Brain microvascular endothelial cell (primary cell): ENCODE measurements around the gene IGFL2.
"Not testable (repeated sequence)": the region's sequence is repeated elsewhere in the genome, so short reads cannot be mapped to it uniquely, and the experiment has no call there.

ENCODE experiments used
- DNase-seq: peaks from one replicate; pipeline ENCODE4 v3.0.0-alpha.2; 2020
- H3K27ac ChIP-seq: fragments of 250-450 bp; sonication (Bioruptor Pico); 2 replicates; pipeline ENCODE4 v1.5.1; 2020; ENCODE audit warnings: mild to moderate bottlenecking, moderate library complexity
- H3K27me3 ChIP-seq: fragments of 250-450 bp; sonication (Bioruptor Pico); replicated peaks from 2 replicates; pipeline ENCODE4 v1.5.1; 2020; ENCODE audit warnings: mild to moderate bottlenecking
- H3K36me3 ChIP-seq: fragments of 250-450 bp; sonication (Bioruptor Pico); replicated peaks from 2 replicates; pipeline ENCODE4 v1.5.1; 2020; ENCODE audit warnings: mild to moderate bottlenecking
- H3K4me3 ChIP-seq: 2 replicates; pipeline ENCODE4 v1.5.1; 2011; ENCODE audit warnings: low read depth, mild to moderate bottlenecking, control low read depth, low read length, moderate library complexity
- in situ Hi-C: cut with HindIII; loops from 2 replicates; pipeline ENCODE4 v1.10.0; 2017; ENCODE audit warnings: low sequenced_read_pairs, low pct_ligation_motif_present
- TF ChIP-seq, protein P1 (sequence below): IDR thresholded peaks from 2 replicates; pipeline ENCODE4 v1.5.1; 2011; ENCODE audit warnings: low read depth, mild to moderate bottlenecking, moderate library complexity, low read length, control low read depth, inconsistent platforms; ENCODE audit errors: missing control alignments

The IGFL2 gene

DNA sequence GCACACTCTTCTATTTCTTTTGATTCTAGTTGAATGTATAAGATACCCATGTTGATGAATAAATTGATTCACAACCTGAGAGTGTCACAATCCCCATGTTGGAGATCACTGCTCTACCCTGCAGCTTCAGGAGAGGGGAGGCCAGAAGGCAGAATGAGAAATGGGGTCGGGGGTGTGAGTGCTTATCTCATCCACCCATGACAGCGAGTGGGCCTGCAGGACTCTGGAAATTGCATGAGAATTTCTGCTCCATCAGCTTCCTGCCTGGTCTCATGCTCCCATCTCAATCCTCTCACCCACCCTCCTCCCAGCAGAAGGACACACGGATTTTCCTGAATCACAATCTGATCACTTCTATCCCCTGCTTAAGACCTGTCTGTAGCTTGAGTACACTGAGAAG lies 58.6 kb downstream of the IGFL2 start:
- Histone ChIP-seq H3K36me3 (no peaks in the 10 kb centered on the region), H3K4me3 (no peak overlapping the region), H3K27ac (no peak overlapping the region), H3K27me3 (peaks cover 20% of the 10 kb centered on the region)
- DNase-seq: no peak
- TF ChIP-seq, protein P1, sequence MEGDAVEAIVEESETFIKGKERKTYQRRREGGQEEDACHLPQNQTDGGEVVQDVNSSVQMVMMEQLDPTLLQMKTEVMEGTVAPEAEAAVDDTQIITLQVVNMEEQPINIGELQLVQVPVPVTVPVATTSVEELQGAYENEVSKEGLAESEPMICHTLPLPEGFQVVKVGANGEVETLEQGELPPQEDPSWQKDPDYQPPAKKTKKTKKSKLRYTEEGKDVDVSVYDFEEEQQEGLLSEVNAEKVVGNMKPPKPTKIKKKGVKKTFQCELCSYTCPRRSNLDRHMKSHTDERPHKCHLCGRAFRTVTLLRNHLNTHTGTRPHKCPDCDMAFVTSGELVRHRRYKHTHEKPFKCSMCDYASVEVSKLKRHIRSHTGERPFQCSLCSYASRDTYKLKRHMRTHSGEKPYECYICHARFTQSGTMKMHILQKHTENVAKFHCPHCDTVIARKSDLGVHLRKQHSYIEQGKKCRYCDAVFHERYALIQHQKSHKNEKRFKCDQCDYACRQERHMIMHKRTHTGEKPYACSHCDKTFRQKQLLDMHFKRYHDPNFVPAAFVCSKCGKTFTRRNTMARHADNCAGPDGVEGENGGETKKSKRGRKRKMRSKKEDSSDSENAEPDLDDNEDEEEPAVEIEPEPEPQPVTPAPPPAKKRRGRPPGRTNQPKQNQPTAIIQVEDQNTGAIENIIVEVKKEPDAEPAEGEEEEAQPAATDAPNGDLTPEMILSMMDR: no peak
- in situ Hi-C loops: no loop called here

DNA sequence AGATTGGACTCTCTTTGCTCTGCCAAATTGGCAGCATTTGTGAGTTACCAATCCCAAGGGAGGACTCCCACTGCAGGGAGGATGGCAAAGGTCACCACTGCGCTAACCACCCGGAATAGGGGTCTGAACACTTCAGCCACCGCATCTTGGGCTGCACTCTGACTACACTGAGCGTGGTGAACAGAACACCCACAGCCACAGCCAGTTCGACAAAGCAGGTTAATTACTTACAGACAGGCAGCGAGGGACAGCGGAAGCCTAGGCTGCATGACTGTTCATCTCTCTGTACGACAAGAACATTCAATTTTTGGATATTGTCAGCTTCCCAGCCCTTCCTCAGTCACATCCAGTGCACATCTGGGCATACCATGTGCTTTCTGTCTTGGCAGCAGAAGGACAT lies 59.8 kb downstream of the IGFL2 start:
- in situ Hi-C loops, H3K36me3 ChIP-seq, H3K27ac ChIP-seq, DNase-seq, H3K4me3 ChIP-seq: not testable (repeated sequence)
- peaks cover 23% of the 10 kb centered on the region for H3K27me3 ChIP-seq

DNA sequence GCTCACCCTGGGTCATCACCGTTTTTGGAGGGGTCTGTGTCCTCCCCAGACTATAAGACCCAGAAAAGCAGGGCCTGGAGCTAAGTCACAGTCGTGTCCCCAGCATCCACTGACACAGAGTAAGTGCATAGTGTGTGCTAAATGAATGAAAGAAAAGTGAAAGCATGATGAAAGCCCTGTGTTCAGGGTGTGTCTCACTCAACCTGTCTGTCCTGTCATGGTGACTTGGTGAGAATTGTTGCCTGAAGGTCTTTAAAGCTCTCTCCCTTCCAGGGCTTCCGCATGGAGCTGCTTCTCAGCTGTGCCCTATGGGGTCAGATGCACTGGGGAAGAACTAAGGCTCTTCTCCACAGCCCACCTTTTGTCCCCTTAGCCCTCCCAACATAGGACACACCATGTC lies 61.0 kb downstream of the IGFL2 start:
- Histone ChIP-seq H3K4me3 (no peak overlapping the region), H3K27me3 (peaks cover 25% of the 10 kb centered on the region), H3K27ac (no peak overlapping the region), H3K36me3 (no peaks in the 10 kb centered on the region)
- in situ Hi-C loops: no loop called here
- TF ChIP-seq, protein P1: no peak
- DNase-seq: no peak

DNA sequence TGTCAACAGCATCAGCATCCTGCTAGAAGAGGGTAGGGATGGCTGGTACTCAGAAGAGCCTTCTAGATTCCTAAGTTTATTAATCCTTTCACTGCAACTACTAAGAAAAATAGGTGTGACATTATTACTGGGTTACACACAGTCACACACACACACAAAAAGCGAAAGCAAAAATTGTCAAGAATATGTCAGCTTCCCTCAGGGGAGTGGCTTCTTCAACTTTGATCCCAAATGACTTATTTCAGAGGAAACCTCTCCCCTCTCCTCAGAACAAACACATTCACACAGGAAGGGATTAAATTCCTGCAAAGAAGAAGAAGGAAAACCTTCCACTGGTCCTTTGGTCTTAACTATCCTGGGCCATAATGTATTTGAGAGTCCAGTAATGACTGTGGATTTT lies 61.4 kb downstream of the IGFL2 start:
- no peak overlapping the region for H3K4me3 ChIP-seq
- peaks cover 25% of the 10 kb centered on the region for H3K27me3 ChIP-seq
- TF ChIP-seq, protein P1: no peak
- in situ Hi-C loops: no loop called here
- no peak overlapping the region for H3K27ac ChIP-seq
- no peak for DNase-seq
- no peaks in the 10 kb centered on the region for H3K36me3 ChIP-seq

DNA sequence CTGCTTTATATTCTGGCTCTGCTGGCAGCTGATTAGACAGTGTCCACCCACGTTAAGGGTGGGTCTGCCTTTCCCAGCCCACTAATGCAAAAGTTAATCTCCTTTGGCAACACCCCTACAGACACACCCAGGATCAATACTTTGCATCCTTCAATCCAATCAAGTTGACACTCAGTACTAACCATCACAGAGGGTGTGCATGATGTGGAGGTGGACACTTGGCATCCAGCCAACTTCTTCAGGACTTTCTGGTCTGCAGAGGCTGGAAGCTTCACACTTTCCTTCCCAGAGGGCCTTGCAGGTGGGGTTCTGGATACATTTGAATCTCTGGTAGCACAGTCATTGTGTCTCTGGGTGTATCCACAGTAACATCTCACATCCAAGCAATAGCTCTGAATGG lies 62.6 kb downstream of the IGFL2 start:
- H3K27ac ChIP-seq: no peak overlapping the region
- no peak for DNase-seq
- in situ Hi-C loops: no loop called here
- no peak overlapping the region for H3K4me3 ChIP-seq
- TF ChIP-seq, protein P1: no peak
- H3K27me3 ChIP-seq: peaks cover 25% of the 10 kb centered on the region
- H3K36me3 ChIP-seq: no peaks in the 10 kb centered on the region
